IMR-90 (cell line): ENCODE results near the gene CSHL1. TPM values are rescaled to one million over a fixed set of nuclear protein-coding genes. Genes with fewer than 3 reads are reported as not detected.
"Not testable (repeated sequence)": the region's sequence is repeated elsewhere in the genome, so short reads cannot be mapped to it uniquely, and the experiment has no call there.

Experiments used
- ATAC-seq: fragments of 200-7000 bp; cut with Tn5 transposase; 2 replicates; pipeline ENCODE4 v1.9.1; 2020; ENCODE audit warnings: low read depth, mild to moderate bottlenecking, moderate library complexity
- BruUV-seq: library from RNA; stranded (reverse); fragments of 400-500 nt; replicated peaks from 2 replicates; lab custom pipeline; 2021; lab: Mats Ljungman, UMichigan
- CTCF ChIA-PET: fragments of 300-600 bp; formaldehyde crosslinking; extraction: SDS; loops from one replicate; lab custom pipeline; 2021; ENCODE audit warnings: antibody characterized with exemption; lab: Yijun Ruan, JAX
- POLR2A ChIA-PET: fragments of 300-600 bp; sonication (Branson Sonifier 250); formaldehyde crosslinking; loops from one replicate; lab custom pipeline; 2022; ENCODE audit warnings: antibody characterized with exemption; ENCODE audit not compliant: unreplicated experiment; lab: Charles Lee
- DNase-seq: peaks from one replicate; pipeline ENCODE4 v3.0.0; 2013
- H2AFZ ChIP-seq: replicated peaks from 2 replicates; pipeline ENCODE3; 2013; ENCODE audit warnings: low read length, mild to moderate bottlenecking; ENCODE audit not compliant: poor library complexity
- H2AK5ac ChIP-seq: 2 replicates; pipeline ENCODE4 v1.6.1; 2013; ENCODE audit warnings: low read depth, low read length, inconsistent platforms
- H2AK9ac ChIP-seq: replicated peaks from 2 replicates; pipeline ENCODE3; 2013; ENCODE audit warnings: mild to moderate bottlenecking, low read depth, low read length, moderate library complexity; ENCODE audit not compliant: poor library complexity
- H2BK120ac ChIP-seq: 2 replicates; pipeline ENCODE4 v1.6.1; 2013; ENCODE audit warnings: low read depth, low read length, inconsistent platforms
- H2BK15ac ChIP-seq: 3 replicates; pipeline ENCODE4 v1.6.1; 2013; ENCODE audit warnings: low read depth, low read length, inconsistent platforms
- H2BK20ac ChIP-seq: 2 replicates; pipeline ENCODE4 v1.6.1; 2013; ENCODE audit warnings: low read depth, mild to moderate bottlenecking, inconsistent platforms, low read length, moderate library complexity
- H2BK5ac ChIP-seq: 2 replicates; pipeline ENCODE4 v1.6.1; 2013; ENCODE audit warnings: mild to moderate bottlenecking, low read depth, low read length, inconsistent platforms; ENCODE audit not compliant: poor library complexity, severe bottlenecking
- H3K14ac ChIP-seq: replicated peaks from 2 replicates; pipeline ENCODE4 v1.6.1; 2013; ENCODE audit warnings: low read depth, low read length, inconsistent platforms
- H3K18ac ChIP-seq: 2 replicates; pipeline ENCODE4 v1.6.1; 2013; ENCODE audit warnings: low read depth, low read length, control low read depth
- H3K23ac ChIP-seq: 2 replicates; pipeline ENCODE4 v1.6.1; 2013; ENCODE audit warnings: low read depth, low read length, inconsistent platforms
- H3K27ac ChIP-seq: 2 replicates; pipeline ENCODE4 v1.5.1; 2013; ENCODE audit warnings: mild to moderate bottlenecking, control low read depth, low read length; ENCODE audit not compliant: insufficient read depth
- H3K27me3 ChIP-seq: 2 replicates; pipeline ENCODE4 v1.6.1; 2013; ENCODE audit warnings: low read length; ENCODE audit not compliant: control insufficient read depth, insufficient read depth
- H3K36me3 ChIP-seq: 2 replicates; pipeline ENCODE4 v1.6.1; 2013; ENCODE audit warnings: low read length, mixed read lengths; ENCODE audit not compliant: control insufficient read depth, insufficient read depth
- H3K4ac ChIP-seq: 2 replicates; pipeline ENCODE4 v1.6.1; 2013; ENCODE audit warnings: low read depth, low read length, inconsistent platforms
- H3K4me1 ChIP-seq: 2 replicates; pipeline ENCODE4 v1.6.1; 2013; ENCODE audit warnings: low read length, mixed read lengths; ENCODE audit not compliant: control insufficient read depth, insufficient read depth
- H3K4me2 ChIP-seq: 2 replicates; pipeline ENCODE4 v1.6.1; 2013; ENCODE audit warnings: low read depth, mild to moderate bottlenecking, control low read depth, low read length, moderate library complexity
- H3K4me3 ChIP-seq: 2 replicates; pipeline ENCODE4 v1.5.1; 2013; ENCODE audit warnings: low read depth, mild to moderate bottlenecking, control low read depth, low read length, moderate library complexity; ENCODE audit not compliant: insufficient read depth
- H3K56ac ChIP-seq: 2 replicates; pipeline ENCODE4 v1.6.1; 2013; ENCODE audit warnings: low read length, inconsistent platforms; ENCODE audit not compliant: insufficient read depth; ENCODE audit errors: extremely low read depth
- H3K79me1 ChIP-seq, 2 experiments: 2 replicates each; pipeline ENCODE4 v1.6.1; 2013; ENCODE audit warnings: low read length in 2 of 2, inconsistent platforms in 1 of 2, low read depth in 1 of 2
- H3K9ac ChIP-seq: 2 replicates; pipeline ENCODE4 v1.6.1; 2013; ENCODE audit warnings: low read depth, low read length, control low read depth
- H3K9me1 ChIP-seq: 2 replicates; pipeline ENCODE4 v1.6.1; 2013; ENCODE audit warnings: low read length, inconsistent platforms; ENCODE audit not compliant: insufficient read depth
- H3K9me3 ChIP-seq: 2 replicates; pipeline ENCODE4 v1.6.1; 2013; ENCODE audit warnings: low read length; ENCODE audit not compliant: control insufficient read depth, insufficient read depth
- H4K20me1 ChIP-seq: 2 replicates; pipeline ENCODE4 v1.6.1; 2013; ENCODE audit warnings: low read length, inconsistent platforms; ENCODE audit not compliant: insufficient read depth
- H4K5ac ChIP-seq: 2 replicates; pipeline ENCODE4 v1.6.1; 2013; ENCODE audit warnings: mild to moderate bottlenecking, low read depth, low read length, control low read depth
- H4K8ac ChIP-seq, 2 experiments: 2 replicates each; pipeline ENCODE4 v1.6.1; 2013; ENCODE audit warnings: low read depth in 2 of 2, low read length in 2 of 2, control low read depth in 1 of 2, inconsistent platforms in 1 of 2
- H4K91ac ChIP-seq: 2 replicates; pipeline ENCODE4 v1.6.1; 2013; ENCODE audit warnings: low read depth, low read length, inconsistent platforms; ENCODE audit not compliant: insufficient read depth
- CTCF ChIP-seq: conservative IDR thresholded peaks from 2 replicates; pipeline ENCODE4 v1.5.1; 2012; ENCODE audit warnings: mild to moderate bottlenecking, low read depth, low read length, improper control_type of control experiment
- MAFK ChIP-seq: IDR thresholded peaks from 2 replicates; pipeline ENCODE4 v1.6.1; 2012; ENCODE audit warnings: low read depth, low read length, improper control_type of control experiment
- WGBS, 2 experiments: methylation state at CpG; one replicate each; pipeline versions ENCODE4 v1.1.5 to v1.1.7; 2013; ENCODE audit warnings: missing lambda C conversion rate in 2 of 2; ENCODE audit not compliant: insufficient read length in 1 of 2; ENCODE audit errors: extremely low coverage in 2 of 2; 5-methylcytosine and 5-hydroxymethylcytosine counted together
- dilution Hi-C: fragments of 300-500 bp; cut with HindIII; formaldehyde crosslinking; loops from one replicate; pipeline ENCODE4 v1.14.3; 2018; ENCODE audit warnings: low sequenced_read_pairs; ENCODE audit not compliant: unreplicated experiment
- in situ Hi-C: fragments of 300-500 bp; cut with MboI; formaldehyde crosslinking; loops from 3 replicates; pipeline ENCODE4 v1.14.3; 2019; ENCODE audit warnings: low sequenced_read_pairs, inconsistent platforms, mixed read lengths
- intact Hi-C: fragments of 100-400 bp; cut with micrococcal nuclease; formaldehyde crosslinking; loops from 2 replicates; pipeline ENCODE4 v1.10.0; 2022
- polyA plus RNA-seq, 3 experiments: library from polyadenylated mRNA; depleted of rRNA; stranded (reverse); fragments of >200 nt; gene quantifications; 2 replicates each; pipeline ENCODE4 v1.2.3, GENCODE V29; 2012; ENCODE audit warnings: low replicate concordance in 1 of 3
- total RNA-seq: library from RNA; depleted of rRNA; stranded (reverse); fragments of >200 nt; gene quantifications from 2 replicates; pipeline ENCODE4 v1.2.3, GENCODE V29; 2012

The CSHL1 gene
- total and polyA plus RNA-seq, 2 of the 4 experiments (the other 2 are of a cell fraction) = not detected

- H4K8ac ChIP-seq, H2BK5ac ChIP-seq, H3K18ac ChIP-seq, H3K9ac ChIP-seq, H2AK9ac ChIP-seq, H3K27ac ChIP-seq, H3K9me3 ChIP-seq, H3K79me1 ChIP-seq, H3K36me3 ChIP-seq, H3K14ac ChIP-seq, POLR2A ChIA-PET, H2AFZ ChIP-seq, H3K4me2 ChIP-seq, H3K4ac ChIP-seq, BruUV-seq, H3K56ac ChIP-seq, H2BK20ac ChIP-seq, H4K5ac ChIP-seq, H3K4me1 ChIP-seq, intact Hi-C loops, H3K23ac ChIP-seq, H3K9me1 ChIP-seq, H3K4me3 ChIP-seq, in situ Hi-C loops, H2AK5ac ChIP-seq, dilution Hi-C loops, H2BK15ac ChIP-seq, H4K20me1 ChIP-seq, H4K91ac ChIP-seq, H3K27me3 ChIP-seq: not testable (repeated sequence)
- CTCF ChIA-PET = interaction anchor here (0.5 kb wide), 1 partner anchor 38 kb away, joined by 3 read pairs; no protein-coding TSS in a partner anchor
- DNase-seq = peak; percentile 43
- TF ChIP-seq MAFK (peak; percentile 68), CTCF (peak; percentile 11; the same call in 1 of the 2 replicates)
- 0 out of 2 replicates have a peak overlapping the region, but pooled peaks have one; percentile 32 for H2BK120ac ChIP-seq
- no CpG with 5 or more reads among the region's 9 CpGs for WGBS, 2 experiments
- ATAC-seq = peak; percentile 55
Observed at GRCh38 chr17:63869491-63870291, 41.4 kb downstream of the CSHL1 start.
